SK-N-MC (cell line): ENCODE measurements around the gene TCHP.
"Not testable (repeated sequence)": the region's sequence is repeated elsewhere in the genome, so short reads cannot be mapped to it uniquely, and the experiment has no call there.

Source experiments
- DNase-seq: peaks from one replicate; pipeline ENCODE4 v3.0.0-alpha.2; 2011; ENCODE audit warnings: low read depth, low spot score
- H3K27ac ChIP-seq: fragments of 200-600 bp; sonication (generic); 2 replicates; pipeline ENCODE4 v1.5.1; 2016; ENCODE audit warnings: mixed run types
- H3K36me3 ChIP-seq: fragments of 200-600 bp; sonication (generic); 2 replicates; pipeline ENCODE4 v1.6.1; 2017; ENCODE audit warnings: antibody characterized with exemption, low read length, mixed read lengths; ENCODE audit not compliant: insufficient read depth
- H3K4me3 ChIP-seq: fragments of 200-600 bp; sonication (generic); 2 replicates; pipeline ENCODE4 v1.5.1; 2016
- H3K9ac ChIP-seq: fragments of 200-600 bp; sonication (generic); 2 replicates; pipeline ENCODE4 v1.8.0; 2017; ENCODE audit warnings: mixed run types, mixed read lengths; ENCODE audit not compliant: insufficient read length
- H3K9me3 ChIP-seq: fragments of 200-600 bp; sonication (generic); 2 replicates; pipeline ENCODE4 v1.6.1; 2017; ENCODE audit warnings: low read depth, mild to moderate bottlenecking, antibody characterized with exemption, low read length, moderate library complexity, mixed read lengths
- EZH2 ChIP-seq: fragments of 200-600 bp; sonication (generic); IDR thresholded peaks from one replicate; pipeline ENCODE4 v1.6.1; 2017; ENCODE audit warnings: antibody characterized with exemption
- FOXP2 ChIP-seq: optimal IDR thresholded peaks from 2 replicates; pipeline ENCODE3; 2011; ENCODE audit warnings: mild to moderate bottlenecking, moderate library complexity; ENCODE audit not compliant: insufficient read depth; ENCODE audit errors: extremely low read length, control extremely low read depth
- POLR2AphosphoS5 ChIP-seq: IDR thresholded peaks from 2 replicates; pipeline ENCODE4 v1.6.1; 2012; ENCODE audit warnings: mild to moderate bottlenecking, low read depth, low read length, borderline replicate concordance

The TCHP gene

DNA sequence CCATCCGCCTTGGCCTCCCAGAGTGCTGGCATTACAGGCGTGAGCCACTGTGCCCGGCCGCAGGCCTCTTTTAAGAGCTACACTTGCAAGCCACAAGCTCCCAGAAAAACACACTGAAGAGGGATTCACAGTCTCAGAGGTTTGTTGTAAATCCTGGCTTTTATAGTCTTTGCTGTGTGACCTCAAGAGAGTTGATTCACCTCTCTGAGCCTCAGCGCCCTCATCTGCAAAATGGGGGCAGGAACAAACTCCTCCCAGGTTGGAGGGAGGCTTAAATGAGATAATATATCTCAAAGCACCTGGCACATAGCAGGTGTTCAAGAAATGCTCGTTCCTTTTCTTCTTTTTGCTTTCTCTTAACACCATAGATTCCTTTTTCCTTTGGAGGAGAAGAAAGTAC lies 3.9 kb upstream of the TCHP start:
- Histone ChIP-seq H3K4me3 (no peak overlapping the region), H3K27ac (no peak overlapping the region), H3K9me3 (no peaks in the 10 kb centered on the region), H3K9ac (no peak overlapping the region), H3K36me3 (no peaks in the 10 kb centered on the region)
- DNase-seq, result no peak
- TF ChIP-seq EZH2, result no peak
- TF ChIP-seq POLR2AphosphoS5, result no peak
- TF ChIP-seq FOXP2, result no peak

- no peak for DNase-seq
- H3K9ac ChIP-seq, result no peak overlapping the region
- no peaks in the 10 kb centered on the region for H3K36me3 ChIP-seq
- H3K27ac ChIP-seq, result no peak overlapping the region
- H3K4me3 ChIP-seq, result no peak overlapping the region
- TF ChIP-seq FOXP2 (no peak), POLR2AphosphoS5 (no peak), EZH2 (no peak)
- H3K9me3 ChIP-seq, result no peaks in the 10 kb centered on the region
Measured at GRCh38 chr12:109897029-109897428, 3.0 kb upstream of the TCHP start.

DNA sequence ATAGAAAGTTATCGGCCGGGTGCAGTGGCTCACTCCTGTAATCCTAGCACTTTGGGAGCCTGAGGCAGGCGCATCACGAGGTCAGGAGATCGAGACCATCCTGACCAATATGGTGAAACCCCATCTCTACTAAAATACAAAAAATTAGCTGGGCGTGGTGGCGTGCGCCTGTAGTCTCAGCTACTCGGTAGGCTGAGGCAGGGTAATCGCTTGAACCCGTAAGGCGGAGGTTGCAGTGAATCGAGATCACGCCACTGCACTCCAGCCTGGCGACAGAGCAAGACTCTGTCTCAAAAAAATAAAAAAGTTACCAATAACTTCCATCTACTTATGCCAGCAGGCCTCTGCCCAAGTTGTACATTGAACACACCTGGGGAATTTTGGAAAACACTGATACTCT lies 729 bp upstream of the TCHP start:
- H3K9ac ChIP-seq, result peak overlapping the region; percentile 88
- H3K36me3 ChIP-seq, result peaks cover 13% of the 10 kb centered on the region; the same call in 1 of the 2 replicates
- H3K4me3 ChIP-seq, result peak overlapping the region; percentile 93
- 0 out of 2 replicates have a peak overlapping the region, but pooled peaks have one; percentile 69 for H3K27ac ChIP-seq
- DNase-seq, H3K9me3 ChIP-seq: not testable (repeated sequence)

DNA sequence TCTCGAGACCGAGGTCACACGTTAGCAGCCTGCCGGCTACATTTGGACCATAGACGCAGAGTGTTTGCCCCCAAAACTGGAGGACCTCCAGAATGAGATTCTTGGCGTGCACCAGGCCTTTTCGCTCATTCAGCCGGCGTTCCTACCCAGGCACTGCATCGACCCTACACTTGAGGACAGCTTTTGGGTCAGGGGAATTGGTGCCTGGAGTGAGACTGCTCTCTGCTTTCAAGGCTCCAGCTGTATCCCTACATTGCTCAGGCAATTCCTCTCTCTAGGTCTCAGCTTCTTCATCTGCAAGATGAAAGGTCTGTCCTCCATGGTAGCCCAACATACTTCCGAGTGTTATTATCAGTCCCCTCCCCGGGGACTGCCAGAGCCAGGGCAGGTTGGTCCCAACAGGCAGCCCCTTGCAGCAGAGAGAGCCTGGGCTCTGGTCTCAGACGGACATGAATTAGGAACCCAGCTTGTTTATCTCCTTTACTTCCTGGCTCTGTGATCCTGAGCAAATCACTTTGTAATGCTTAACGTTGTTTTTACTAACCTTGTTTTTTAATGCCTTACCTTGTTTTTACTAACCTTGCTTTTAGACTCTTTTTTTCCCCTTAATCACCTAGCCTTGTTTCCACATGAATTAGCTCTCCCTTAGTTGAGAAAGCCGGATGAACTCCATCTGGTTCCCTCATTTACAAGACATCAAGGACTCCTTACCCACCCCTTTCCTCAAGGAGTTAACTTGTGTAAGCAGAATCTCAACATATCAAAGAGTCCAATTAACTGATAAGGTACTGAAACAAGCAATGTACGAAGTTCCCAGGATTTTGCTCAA lies 892 bp downstream of the TCHP start:
- no peaks in the 10 kb centered on the region for H3K9me3 ChIP-seq
- no peak overlapping the region; the same call in 1 of the 2 replicates for H3K27ac ChIP-seq
- peak overlapping the region; percentile 88 for H3K9ac ChIP-seq
- peak overlapping the region; percentile 93 for H3K4me3 ChIP-seq
- no peak for TF ChIP-seq EZH2
- DNase-seq, result no peak
- peaks cover 29% of the 10 kb centered on the region; the same call in 1 of the 2 replicates for H3K36me3 ChIP-seq

GRCh38 chr12:109902891-109903418 lies 2.9 kb downstream of the TCHP start:
- Histone ChIP-seq H3K27ac (no peak overlapping the region), H3K36me3 (peaks cover 48% of the 10 kb centered on the region), H3K9me3 (no peaks in the 10 kb centered on the region), H3K4me3 (no peak overlapping the region), H3K9ac (no peak overlapping the region)
- no peak for TF ChIP-seq EZH2
- no peak for TF ChIP-seq POLR2AphosphoS5
- no peak for TF ChIP-seq FOXP2
- no peak for DNase-seq

DNA sequence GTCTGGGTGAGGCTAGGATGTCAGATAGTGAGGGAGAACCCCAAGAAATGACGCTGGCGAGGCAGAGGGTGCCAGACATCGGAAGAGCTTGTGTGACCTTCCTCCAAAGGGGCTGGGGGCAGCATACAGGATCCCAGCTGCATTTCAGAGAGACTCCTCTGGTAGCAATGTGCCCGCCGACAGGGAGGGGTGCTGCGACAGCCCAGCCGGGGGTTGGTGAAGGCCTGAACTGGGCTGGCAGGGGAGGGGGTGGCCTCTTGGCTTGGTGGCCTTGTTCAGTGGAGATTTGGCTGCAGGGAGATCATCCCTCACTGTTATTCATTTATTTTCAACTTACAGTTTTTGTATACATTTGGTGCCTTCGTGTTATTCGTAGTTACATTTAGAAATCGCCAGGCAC lies 5.2 kb downstream of the TCHP start:
- TF ChIP-seq POLR2AphosphoS5 (no peak), EZH2 (no peak), FOXP2 (no peak)
- no peak for DNase-seq
- H3K36me3 ChIP-seq, result peaks cover 57% of the 10 kb centered on the region

DNA sequence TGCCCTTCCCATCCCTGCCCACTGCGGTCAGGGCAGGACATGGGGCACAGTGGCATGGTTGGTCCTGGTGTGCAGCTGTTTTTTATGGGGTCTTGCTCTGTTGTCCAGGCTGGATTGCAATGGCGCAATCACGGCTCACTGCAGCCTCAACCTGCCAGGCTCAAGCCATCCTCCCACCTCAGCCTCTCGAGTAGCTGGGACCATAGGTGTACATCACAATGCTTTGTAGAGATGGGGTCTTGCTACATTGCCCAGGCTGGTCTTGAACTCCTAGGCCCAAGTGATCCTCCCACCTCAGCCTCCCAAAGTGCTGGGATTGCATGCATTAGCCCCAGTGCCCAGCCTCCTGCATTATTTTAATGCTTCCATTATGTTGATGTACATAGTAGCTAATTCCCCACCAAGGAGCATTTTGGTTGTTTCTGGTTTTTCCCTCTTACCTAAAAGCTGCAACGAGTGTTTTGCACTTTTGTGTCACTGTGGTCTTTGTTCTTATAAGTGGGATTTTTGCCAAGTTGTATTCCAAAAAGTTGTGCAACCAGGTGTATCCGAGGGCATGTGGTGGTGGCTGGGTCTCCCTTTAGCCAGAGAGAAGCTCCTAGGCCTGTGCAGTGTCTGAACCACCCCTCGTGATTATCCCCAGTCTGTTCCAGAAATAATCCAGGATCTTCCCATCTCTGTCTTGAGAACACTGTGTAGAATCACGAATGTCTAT lies 10.3 kb downstream of the TCHP start:
- no peak overlapping the region for H3K4me3 ChIP-seq
- DNase-seq, result no peak
- H3K36me3 ChIP-seq, result peaks cover 49% of the 10 kb centered on the region
- no peaks in the 10 kb centered on the region for H3K9me3 ChIP-seq
- TF ChIP-seq EZH2 (no peak), POLR2AphosphoS5 (no peak), FOXP2 (no peak)
- no peak overlapping the region for H3K9ac ChIP-seq
- no peak overlapping the region for H3K27ac ChIP-seq

More for the DNA sequence above, 5.2 kb downstream of the TCHP start:
- Histone ChIP-seq H3K9ac (no peak overlapping the region), H3K9me3 (no peaks in the 10 kb centered on the region), H3K4me3 (no peak overlapping the region), H3K27ac (no peak overlapping the region)

DNA sequence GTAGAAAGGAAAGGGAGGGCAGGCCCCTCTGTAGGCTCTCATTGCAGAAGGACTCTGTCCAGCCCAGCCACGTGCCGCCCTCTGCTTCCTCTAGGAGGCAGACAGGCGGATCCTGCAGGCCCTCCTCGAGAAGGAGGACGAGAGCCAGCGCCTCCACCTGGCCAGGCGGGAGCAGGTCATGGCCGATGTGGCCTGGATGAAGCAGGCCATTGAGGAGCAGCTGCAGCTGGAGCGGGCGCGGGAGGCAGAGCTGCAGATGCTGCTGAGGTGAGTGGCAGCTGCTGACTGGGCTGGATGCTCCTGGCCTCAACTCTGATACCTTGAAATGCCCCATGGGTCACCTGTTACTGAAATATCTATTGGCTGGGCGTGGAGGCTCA lies 10.9 kb downstream of the TCHP start:
- no peaks in the 10 kb centered on the region for H3K9me3 ChIP-seq
- no peak for DNase-seq
- H3K27ac ChIP-seq, result no peak overlapping the region
- TF ChIP-seq POLR2AphosphoS5, result no peak
- no peak for TF ChIP-seq EZH2
- TF ChIP-seq FOXP2, result no peak
- no peak overlapping the region for H3K4me3 ChIP-seq
- no peak overlapping the region for H3K9ac ChIP-seq
- H3K36me3 ChIP-seq, result peaks cover 50% of the 10 kb centered on the region

DNA sequence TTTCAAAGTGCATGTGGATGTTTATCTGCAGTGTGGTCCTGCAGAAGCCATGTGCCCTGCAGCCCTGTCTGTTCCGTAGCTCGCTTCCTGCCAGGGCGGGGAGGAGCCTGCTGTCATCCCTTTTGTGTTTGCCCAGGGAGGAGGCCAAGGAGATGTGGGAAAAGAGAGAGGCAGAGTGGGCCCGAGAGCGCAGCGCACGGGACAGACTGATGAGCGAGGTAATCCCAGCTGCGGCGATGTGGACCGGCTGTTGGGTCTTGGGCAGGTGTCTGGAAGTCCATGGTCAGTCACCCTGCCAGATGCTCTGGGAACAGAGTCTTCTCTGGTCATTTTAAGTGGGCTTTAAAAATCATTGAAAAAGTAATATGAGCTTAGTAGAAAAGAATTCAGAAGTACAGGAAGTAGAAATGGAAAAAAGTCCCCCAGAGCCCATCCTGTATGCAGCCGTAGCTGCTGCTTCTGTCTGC lies 12.8 kb downstream of the TCHP start:
- no peak for TF ChIP-seq FOXP2
- Histone ChIP-seq H3K9me3 (no peaks in the 10 kb centered on the region), H3K9ac (no peak overlapping the region), H3K27ac (no peak overlapping the region), H3K36me3 (peaks cover 51% of the 10 kb centered on the region), H3K4me3 (no peak overlapping the region)
- no peak for DNase-seq
